GM18520 (cell line): ENCODE data around the gene DIS3L.
"Not testable (repeated sequence)": the region's sequence is repeated elsewhere in the genome, so short reads cannot be mapped to it uniquely, and the experiment has no call there.

ENCODE experiments used
- ATAC-seq: cut with Tn5 transposase; IDR thresholded peaks from one replicate; pipeline ENCODE4 v1.9.1; 2021; ENCODE audit not compliant: unreplicated experiment

Gene DIS3L

GRCh38 chr15:66308531-66308930 lies 15.2 kb downstream of the DIS3L start:
- no peak for ATAC-seq

- no peak for ATAC-seq
Measured at GRCh38 chr15:66309828-66310227, 16.5 kb downstream of the DIS3L start.

GRCh38 chr15:66310786-66311185 lies 17.4 kb downstream of the DIS3L start:
- ATAC-seq, result no peak

- no peak for ATAC-seq
Measured at GRCh38 chr15:66312144-66312543, 18.8 kb downstream of the DIS3L start.

- ATAC-seq, result no peak
Measured at GRCh38 chr15:66323312-66323928, 30.1 kb downstream of the DIS3L start.

- no peak for ATAC-seq
Measured at GRCh38 chr15:66326051-66326450, 32.7 kb downstream of the DIS3L start.

GRCh38 chr15:66327736-66328135 lies 34.4 kb downstream of the DIS3L start:
- ATAC-seq, result no peak

- no peak for ATAC-seq
Measured at GRCh38 chr15:66328771-66329170, 35.4 kb downstream of the DIS3L start.

GRCh38 chr15:66348530-66348929 lies 55.2 kb downstream of the DIS3L start:
- ATAC-seq, result not testable (repeated sequence)

GRCh38 chr15:66356077-66356358 lies 62.6 kb downstream of the DIS3L start:
- no peak for ATAC-seq

- ATAC-seq, result peak; percentile 94
Measured at GRCh38 chr15:66356359-66357236, 63.2 kb downstream of the DIS3L start, which contains the start of gene TIPIN. Gene TIPIN (minus strand): TSS chr15:66356685. CDS start chr15:66352947, 3,738 bp downstream.

- no peak for ATAC-seq
Measured at GRCh38 chr15:66359740-66360139, 66.4 kb downstream of the DIS3L start.

- not testable (repeated sequence) for ATAC-seq
Measured at GRCh38 chr15:66361745-66362460, 68.5 kb downstream of the DIS3L start.

- ATAC-seq, result no peak
Measured at GRCh38 chr15:66362776-66363175, 69.4 kb downstream of the DIS3L start.

GRCh38 chr15:66364944-66365528 lies 71.7 kb downstream of the DIS3L start:
- no peak for ATAC-seq

GRCh38 chr15:66369773-66370651 lies 76.6 kb downstream of the DIS3L start:
- no peak for ATAC-seq

- ATAC-seq, result no peak
Measured at GRCh38 chr15:66374179-66374578, 80.8 kb downstream of the DIS3L start.

- no peak for ATAC-seq
Measured at GRCh38 chr15:66378814-66379430, 85.6 kb downstream of the DIS3L start.

GRCh38 chr15:66381376-66381775 lies 88.0 kb downstream of the DIS3L start:
- not testable (repeated sequence) for ATAC-seq
